Adrenal gland (tissue), 12 donors: ENCODE measurements around the gene RAP1A. TPM values are rescaled to one million over a fixed set of nuclear protein-coding genes. Genes with fewer than 3 reads are reported as not detected.

Source experiments
- DNase-seq, 7 donors: peaks; one replicate each; pipeline ENCODE4 v3.0.0-alpha.2; 2019 to 2020
- H3K27ac ChIP-seq, 5 donors: fragments of 200-600 bp; sonication (generic) in 4 of 5; 1 replicate in 3 of 5; 2 replicates in 2 of 5; pipeline versions ENCODE4 v1.5.1 to v1.8.0; 2016 to 2020; ENCODE audit warnings: mild to moderate bottlenecking in 1 of 5
- H3K27me3 ChIP-seq: fragments of 200-600 bp; 2 replicates; pipeline ENCODE4 v1.8.0; 2021
- H3K36me3 ChIP-seq, 2 donors: fragments of 200-600 bp; replicated peaks in 1 of 2; 1 replicate in 1 of 2; 2 replicates in 1 of 2; pipeline versions ENCODE4 v1.5.1 to v1.8.0; 2018 to 2022
- H3K4me1 ChIP-seq, 2 donors: fragments of 200-600 bp; replicated peaks in 1 of 2; 1 replicate in 1 of 2; 2 replicates in 1 of 2; pipeline versions ENCODE4 v1.5.1 to v1.8.0; 2018 to 2021
- H3K4me3 ChIP-seq, 4 donors: fragments of 200-600 bp; sonication (generic) in 3 of 4; one replicate each; pipeline ENCODE4 v1.5.1; 2016 to 2018
- H3K9me3 ChIP-seq, 3 donors: fragments of 200-600 bp; sonication (generic) in 1 of 3; replicated peaks in 1 of 3; 1 replicate in 2 of 3; 2 replicates in 1 of 3; pipeline versions ENCODE4 v1.5.1 to v1.8.0; 2016 to 2021
- CTCF ChIP-seq, 6 experiments: fragments of 450-650 bp in 4 of 6; fragments of 200-600 bp in 2 of 6; sonication (generic) in 1 of 6; IDR thresholded peaks; 1 replicate in 5 of 6; 2 replicates in 1 of 6; pipeline versions ENCODE4 v1.5.1 to v1.8.0; 2016 to 2021; ENCODE audit warnings: antibody characterized with exemption in 6 of 6, mild to moderate bottlenecking in 2 of 6, moderate library complexity in 1 of 6
- POLR2A ChIP-seq, 2 donors: fragments of 450-650 bp; IDR thresholded peaks; one replicate each; pipeline ENCODE4 v1.6.1; 2017; ENCODE audit warnings: antibody characterized with exemption in 2 of 2, mild to moderate bottlenecking in 2 of 2, moderate library complexity in 1 of 2
- WGBS, 4 donors: extraction: QIAGEN DNeasy Blood & Tissue Kit in 2 of 4; methylation state at CpG; one replicate each; pipeline versions ENCODE4 v1.1.5 to v1.1.7; 2013 to 2017; 5-methylcytosine and 5-hydroxymethylcytosine counted together
- intact Hi-C, 2 donors: fragments of 100-400 bp; cut with DNase I; formaldehyde crosslinking; loops; one replicate each; pipeline versions ENCODE4 v1.14.1 to v1.15.0; 2022 to 2023
- polyA plus RNA-seq, 3 donors: library from polyadenylated mRNA; stranded (reverse); fragments of 200-250 nt in 2 of 3; fragments of 350-450 nt in 1 of 3; fragmentation: Illumina TruSeq in 1 of 3; extraction: RNeasy Lipid Tissue Mini Kit (QIAGEN cat#74804) in 1 of 3; gene quantifications; one replicate each; pipeline ENCODE4 v1.2.3, GENCODE V29; 2013 to 2014
- total RNA-seq, 9 donors: library from RNA; depleted of rRNA in 4 of 9; stranded (reverse); fragments of >200 nt in 4 of 9; fragments of 120-200 nt in 1 of 9; fragmentation: NEBNext Ultra II Directional in 1 of 9; extraction: Animal tissue kit (Norgen Biotek cat#: 25700) in 1 of 9; gene quantifications; one replicate each; pipeline versions ENCODE4 v1.1.0 to v1.2.4, GENCODE V29; 2013 to 2023
- donor health status: healthy with polysubstance abuse.
- donor health status: Bipolar disorder and iron deficiency.
- donor health status: DM: yes; HTN: yes; CAD: no.
- donor health status: DM: no; HTN: no; CAD: no.
- donor health status: DM: no; HTN: no; CAD: no.
- donor health status: DM: yes; HTN: yes; CAD: no.

Gene RAP1A
- total and polyA plus RNA-seq, 12 donors = 23.1 to 157 (median 60.2) TPM

- Histone ChIP-seq H3K9me3 (no peaks in the 10 kb centered on the region), H3K27ac (no peak overlapping the region), H3K4me1 (no peaks in the 10 kb centered on the region), H3K27me3 (no peaks in the 10 kb centered on the region), H3K4me3 (no peak overlapping the region), H3K36me3 (peaks cover 0 to 7% of the 10 kb centered on the region in 2 donors)
- intact Hi-C loops = loop anchor here (5.0 kb wide), 1 partner anchor 36 kb away; no protein-coding TSS in a partner anchor
- TF ChIP-seq CTCF (IDR thresholded peaks at IDR 0.05) (no peak), POLR2A (IDR thresholded peaks at IDR 0.05) (no peak)
- no peak for DNase-seq
- 74 to 82% (median 80%) methylated on average over 3 of the region's 3 CpGs for WGBS, 4 donors
Measured at GRCh38 chr1:111716333-111716732, 96.7 kb downstream of the RAP1A start.

- Histone ChIP-seq H3K27me3 (no peaks in the 10 kb centered on the region), H3K4me3 (no peak overlapping the region), H3K36me3 (peaks cover 0 to 7% of the 10 kb centered on the region in 2 donors), H3K4me1 (no peaks in the 10 kb centered on the region), H3K27ac (no peak overlapping the region), H3K9me3 (no peaks in the 10 kb centered on the region)
- 91 to 98% (median 95%) methylated on average over 2 of the region's 2 CpGs for WGBS, 4 donors
- TF ChIP-seq POLR2A (IDR thresholded peaks at IDR 0.05) (no peak), CTCF (IDR thresholded peaks at IDR 0.05) (no peak)
- intact Hi-C loops = loop anchor here (5.0 kb wide), 1 partner anchor 35 kb away; no protein-coding TSS in a partner anchor
- DNase-seq = no peak
Measured at GRCh38 chr1:111717450-111717849, 97.9 kb downstream of the RAP1A start.

GRCh38 chr1:111719135-111719534, 99.5 kb downstream of the RAP1A start:
- no peak for TF ChIP-seq CTCF (IDR thresholded peaks at IDR 0.05)
- H3K27ac ChIP-seq = no peak overlapping the region
- no peaks in the 10 kb centered on the region for H3K9me3 ChIP-seq
- H3K36me3 ChIP-seq = no peaks in the 10 kb centered on the region
- no peaks in the 10 kb centered on the region for H3K27me3 ChIP-seq
- H3K4me3 ChIP-seq = no peak overlapping the region
- 96 to 100% (median 97%) methylated on average over 5 of the region's 5 CpGs for WGBS, 4 donors
- intact Hi-C loops = loop anchor here (5.0 kb wide), 1 partner anchor 33 kb away; no protein-coding TSS in a partner anchor
- DNase-seq = no peak
- H3K4me1 ChIP-seq = no peaks in the 10 kb centered on the region

GRCh38 chr1:111719674-111720132, 100.1 kb downstream of the RAP1A start:
- Histone ChIP-seq H3K27me3 (no peaks in the 10 kb centered on the region), H3K36me3 (no peaks in the 10 kb centered on the region), H3K4me3 (no peak overlapping the region), H3K27ac (no peak overlapping the region), H3K4me1 (no peaks in the 10 kb centered on the region), H3K9me3 (no peaks in the 10 kb centered on the region)
- peak in 4 of 7 donors; percentile 30 to 70 (median 46) for DNase-seq
- TF ChIP-seq CTCF (IDR thresholded peaks at IDR 0.05) (no peak), POLR2A (IDR thresholded peaks at IDR 0.05) (no peak)
- WGBS, 4 donors = 68 to 81% (median 79%) methylated on average over 4 of the region's 4 CpGs
- intact Hi-C loops = loop anchor here (5.0 kb wide), 1 partner anchor 33 kb away; no protein-coding TSS in a partner anchor
